22Rv1 (cell line): Measurements from ENCODE around the gene LRRC7.

Source experiments
- H3K27ac ChIP-seq: fragments of 450-650 bp; 2 replicates; pipeline ENCODE4 v1.5.1; 2017
- CTCF ChIP-seq: fragments of 450-650 bp; IDR thresholded peaks from 2 replicates; pipeline ENCODE4 v1.5.1; 2017; ENCODE audit warnings: mild to moderate bottlenecking
- ZFX ChIP-seq: fragments of 450-650 bp; IDR thresholded peaks from 2 replicates; pipeline ENCODE4 v1.6.1; 2017; ENCODE audit warnings: antibody characterized with exemption, borderline replicate concordance

Gene LRRC7

GRCh38 chr1:69739251-69739605 is 171.5 kb downstream of the LRRC7 start:
- H3K27ac ChIP-seq, result no peak overlapping the region
- TF ChIP-seq ZFX, result no peak

GRCh38 chr1:69743146-69743545 is 175.4 kb downstream of the LRRC7 start:
- TF ChIP-seq ZFX, result no peak
- no peak for TF ChIP-seq CTCF
- no peak overlapping the region for H3K27ac ChIP-seq

- no peak for TF ChIP-seq CTCF
- TF ChIP-seq ZFX, result no peak
- no peak overlapping the region for H3K27ac ChIP-seq
Measured at GRCh38 chr1:69744381-69744780, 176.7 kb downstream of the LRRC7 start.

GRCh38 chr1:69747207-69747606 is 179.5 kb downstream of the LRRC7 start:
- H3K27ac ChIP-seq, result no peak overlapping the region
- no peak for TF ChIP-seq ZFX
- no peak for TF ChIP-seq CTCF

- H3K27ac ChIP-seq, result no peak overlapping the region
- no peak for TF ChIP-seq ZFX
- no peak for TF ChIP-seq CTCF
Measured at GRCh38 chr1:69750638-69751037, 182.9 kb downstream of the LRRC7 start.

GRCh38 chr1:69752831-69753230 is 185.1 kb downstream of the LRRC7 start:
- TF ChIP-seq ZFX (no peak), CTCF (no peak)
- no peak overlapping the region for H3K27ac ChIP-seq

GRCh38 chr1:69754521-69754920 is 186.8 kb downstream of the LRRC7 start:
- H3K27ac ChIP-seq, result no peak overlapping the region
- no peak for TF ChIP-seq ZFX
- no peak for TF ChIP-seq CTCF

- no peak for TF ChIP-seq CTCF
- no peak overlapping the region for H3K27ac ChIP-seq
Measured at GRCh38 chr1:69755647-69756046, 187.9 kb downstream of the LRRC7 start.
